GM15510 (cell line): ENCODE results near the gene GSTO2.

ENCODE experiments used
- POLR2A ChIP-seq: IDR thresholded peaks from 3 replicates; pipeline ENCODE4 v1.6.1; 2011; ENCODE audit warnings: borderline replicate concordance; ENCODE audit not compliant: insufficient read length; ENCODE audit errors: extremely low read depth

GSTO2 gene

GRCh38 chr10:104307576-104308438 is 38.8 kb downstream of the GSTO2 start:
- no peak for TF ChIP-seq POLR2A

- TF ChIP-seq POLR2A = no peak
Observed at GRCh38 chr10:104308439-104308903, 39.5 kb downstream of the GSTO2 start.

GRCh38 chr10:104309980-104310978 is 41.3 kb downstream of the GSTO2 start:
- TF ChIP-seq POLR2A = no peak

- no peak for TF ChIP-seq POLR2A
Observed at GRCh38 chr10:104311184-104311720, 42.3 kb downstream of the GSTO2 start.

DNA sequence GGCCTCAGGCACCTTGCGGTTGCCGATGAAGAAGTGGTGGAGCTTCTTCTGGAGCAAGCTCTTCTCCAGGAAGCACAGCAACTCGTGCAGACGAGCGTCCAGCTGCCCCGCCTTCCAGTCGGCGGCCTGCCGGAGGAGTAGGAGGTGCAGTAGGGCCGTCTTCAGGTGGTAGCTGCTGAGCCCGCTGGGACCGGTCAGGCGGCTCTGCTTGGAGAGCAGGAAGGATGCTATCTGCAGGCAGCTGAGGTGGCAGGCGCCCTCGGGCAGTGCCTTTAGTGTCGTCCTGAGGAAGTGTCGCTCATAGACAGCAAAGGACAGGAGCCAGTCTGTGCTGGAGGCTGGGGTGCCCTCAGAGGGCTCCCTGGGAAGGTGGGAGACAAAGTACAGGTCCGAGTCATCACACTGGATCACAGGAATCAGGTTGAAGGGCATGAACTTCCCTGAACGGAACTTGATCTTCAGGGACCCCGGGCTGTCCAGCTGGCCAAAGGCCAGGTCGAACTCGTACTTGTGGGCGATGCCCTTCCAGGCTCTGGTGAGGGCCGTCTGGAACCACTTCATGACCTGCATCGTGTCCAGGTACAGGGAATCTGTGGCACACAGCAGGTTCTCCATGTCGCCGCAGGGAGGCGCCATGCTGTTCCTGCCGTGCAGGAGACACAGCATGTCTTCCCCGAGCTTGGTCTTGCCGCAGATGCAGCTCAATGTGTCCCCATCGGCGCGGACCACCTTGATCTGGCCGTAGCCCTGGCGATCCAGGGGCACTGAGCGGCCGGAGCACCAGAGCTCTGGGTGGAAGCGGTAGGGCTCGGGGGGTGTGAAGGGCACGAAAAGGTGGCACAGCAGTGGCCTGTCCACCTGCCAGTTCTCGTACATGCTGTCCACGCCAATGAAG is 45.9 kb downstream of the GSTO2 start:
- no peak for TF ChIP-seq POLR2A

DNA sequence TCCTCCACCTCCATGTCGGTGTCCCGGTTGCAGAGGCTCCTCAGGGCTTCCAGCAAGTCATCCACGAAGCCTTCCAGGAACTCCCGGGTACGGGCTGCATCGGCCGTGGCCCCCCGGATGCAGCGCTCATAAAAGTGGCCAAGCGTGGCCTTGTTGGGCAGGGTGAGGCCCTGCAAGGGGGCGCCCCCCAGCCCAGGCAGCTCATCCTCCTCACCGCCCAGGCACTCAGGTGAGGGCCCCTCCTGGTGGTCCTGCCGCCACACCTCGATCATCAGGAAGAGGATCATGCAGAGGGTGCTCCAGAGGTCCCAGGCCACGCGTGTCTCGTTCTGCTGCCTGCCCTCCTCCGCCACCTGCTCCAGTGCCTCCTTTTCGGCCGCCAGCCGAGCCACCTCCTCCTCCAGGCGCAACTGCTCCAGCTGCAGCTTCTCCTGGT is 46.5 kb downstream of the GSTO2 start:
- no peak for TF ChIP-seq POLR2A

DNA sequence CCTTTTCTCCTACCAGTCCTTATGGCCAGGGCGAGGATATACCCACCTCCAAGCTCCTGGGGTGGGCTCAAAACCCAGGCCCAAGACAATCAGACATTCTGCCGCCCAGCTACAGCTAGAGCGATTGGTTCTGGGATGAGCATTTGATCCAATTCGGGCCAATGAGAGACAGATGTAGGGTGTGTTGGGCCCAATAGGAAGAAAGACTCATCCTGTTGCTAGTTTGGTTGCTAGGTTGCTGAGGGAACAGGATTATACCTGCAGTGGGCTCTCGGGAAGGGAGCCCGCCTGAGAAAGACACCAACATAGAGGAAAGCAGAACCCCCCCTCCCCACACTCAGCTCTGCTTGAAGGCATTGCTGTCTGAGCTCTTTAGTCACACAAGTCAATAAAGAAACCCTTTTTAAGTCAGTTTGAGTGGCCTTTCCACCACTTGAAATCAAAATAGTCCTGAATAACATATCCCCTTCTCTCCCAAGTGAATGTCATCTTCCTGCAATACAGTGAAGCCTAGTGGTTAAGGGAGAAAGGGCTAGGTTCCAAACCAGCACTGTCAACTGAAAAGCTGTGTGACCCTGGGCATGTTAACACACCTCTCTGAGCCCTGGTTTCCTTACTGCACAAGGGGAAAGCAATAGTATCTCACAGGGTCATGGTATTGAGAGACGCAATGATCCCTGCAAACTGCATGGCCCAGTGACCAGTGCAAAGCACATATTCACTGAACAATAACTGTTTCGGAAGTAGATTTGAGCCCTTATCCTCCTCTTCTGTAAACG is 47.5 kb downstream of the GSTO2 start:
- no peak for TF ChIP-seq POLR2A

- TF ChIP-seq POLR2A = no peak
Observed at GRCh38 chr10:104317269-104317710, 48.3 kb downstream of the GSTO2 start.

- TF ChIP-seq POLR2A = no peak
Observed at GRCh38 chr10:104317726-104318299, 48.8 kb downstream of the GSTO2 start.

DNA sequence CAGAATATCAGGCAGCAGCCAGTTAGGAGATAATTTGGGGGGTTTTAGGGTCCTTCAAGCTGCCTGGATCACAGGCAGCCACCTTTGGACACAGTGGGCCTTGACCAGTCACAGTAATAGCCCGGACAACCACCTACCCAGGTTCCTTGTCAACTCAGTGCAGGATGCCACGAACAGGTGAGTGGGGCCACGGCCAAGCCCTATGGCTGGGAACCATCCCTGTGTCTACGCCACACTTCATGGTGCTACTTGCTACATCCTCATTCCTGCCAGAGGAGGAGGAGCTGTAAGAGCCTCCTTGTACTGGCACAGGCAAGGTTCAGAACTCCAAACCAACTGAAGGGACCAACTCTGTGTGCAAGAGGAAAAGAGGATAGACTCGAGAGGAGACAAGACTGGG is 49.3 kb downstream of the GSTO2 start:
- TF ChIP-seq POLR2A = no peak

- TF ChIP-seq POLR2A = no peak
Observed at GRCh38 chr10:104318810-104319741, 50.1 kb downstream of the GSTO2 start.

GRCh38 chr10:104321226-104321625 is 52.2 kb downstream of the GSTO2 start:
- no peak for TF ChIP-seq POLR2A

DNA sequence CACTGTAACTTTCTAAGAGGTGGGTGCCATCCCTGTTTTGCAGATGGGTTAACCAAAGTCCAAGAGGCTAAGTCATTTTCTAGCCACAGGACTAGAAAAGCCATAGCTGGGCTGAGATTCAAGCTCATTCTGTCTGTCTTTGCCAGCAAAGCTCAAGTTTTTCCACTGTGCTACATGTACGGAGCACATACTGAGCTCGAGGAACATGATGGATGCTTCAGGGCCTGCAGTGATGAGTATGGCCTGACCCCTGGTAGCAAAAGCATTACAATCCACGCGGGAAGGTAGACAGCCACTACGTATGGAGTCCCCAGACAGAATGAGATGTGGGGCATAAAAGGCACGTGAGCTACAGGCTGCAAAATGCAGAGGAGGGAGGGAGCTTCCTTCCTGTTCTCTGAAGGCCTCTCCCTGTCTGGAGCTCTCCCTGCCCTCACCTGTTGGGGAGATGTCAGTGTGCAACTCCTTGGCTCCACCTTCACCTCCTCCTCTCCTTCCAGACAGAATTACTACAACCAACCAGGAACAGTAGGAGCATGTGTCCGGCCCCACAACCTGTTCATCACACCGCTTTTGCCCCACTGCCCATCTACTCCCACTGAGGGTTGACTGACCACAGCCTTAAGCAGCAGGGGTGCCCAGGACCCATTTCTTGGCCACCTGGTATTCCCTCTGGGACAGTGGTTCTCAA is 52.9 kb downstream of the GSTO2 start:
- no peak for TF ChIP-seq POLR2A
